ENCODE measurements around the gene WWC2. TPM values are rescaled to one million over a fixed set of nuclear protein-coding genes. Genes with fewer than 3 reads are reported as not detected.
"Not testable (repeated sequence)": the region's sequence is repeated elsewhere in the genome, so short reads cannot be mapped to it uniquely, and the experiment has no call there.

The WWC2 gene
- total RNA-seq, 1 experiment from 2014 or later, result 42.5 TPM

DNA sequence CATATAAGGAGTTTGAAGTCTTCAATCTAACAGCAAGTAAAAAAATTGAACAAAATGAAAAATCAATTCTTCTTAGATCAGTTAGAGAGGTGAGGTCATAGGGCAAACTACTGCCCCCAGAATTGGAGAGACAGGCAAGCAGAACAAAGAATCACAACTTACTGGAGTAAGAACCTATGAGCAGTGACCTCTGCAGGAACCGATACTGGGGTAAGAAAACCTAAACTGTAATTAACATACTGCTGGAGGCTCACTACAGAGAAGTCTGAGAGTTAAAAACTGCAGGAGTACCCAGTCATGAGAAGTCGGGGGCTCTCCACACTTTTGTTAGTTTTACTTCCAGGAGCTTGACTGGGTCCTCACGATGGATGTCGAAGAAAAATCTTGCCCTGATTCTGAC is 205.0 kb downstream of the WWC2 start:
- no peak for DNase-seq (ENCODE audit: low read depth in 1 of 2, low spot score in 2 of 2)
- Histone ChIP-seq H3K9me3 (replicated peaks) (no peaks in the 10 kb centered on the region), H3K27ac (no peak overlapping the region), H3K4me3 (no peak overlapping the region), H3K36me3 (peaks cover 24% of the 10 kb centered on the region), H3K4me1 (replicated peaks) (no peaks in the 10 kb centered on the region), H3K27me3 (replicated peaks) (no peaks in the 10 kb centered on the region)

DNA sequence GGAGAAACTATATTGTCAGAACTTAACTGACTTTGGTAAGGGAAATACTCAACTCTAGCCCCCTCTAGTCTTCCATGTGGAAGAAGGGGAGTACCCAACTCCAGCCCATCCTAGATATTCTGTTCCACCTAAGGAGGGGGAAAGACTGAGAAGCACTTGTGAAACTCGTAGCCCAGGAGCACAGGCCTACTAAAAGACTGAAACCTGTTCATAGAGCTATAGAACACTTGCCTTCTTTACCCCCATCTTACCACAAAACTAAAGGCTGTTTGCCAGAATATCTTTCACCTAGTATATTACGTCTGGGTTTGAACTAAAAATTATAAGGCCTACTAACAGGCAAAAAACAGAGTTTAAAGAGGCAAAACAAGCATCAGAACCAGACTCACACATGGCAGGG is 205.5 kb downstream of the WWC2 start:
- H3K27ac ChIP-seq, result no peak overlapping the region
- H3K4me3 ChIP-seq, result no peak overlapping the region
- no peak for DNase-seq (ENCODE audit: low read depth in 1 of 2, low spot score in 2 of 2)
- H3K4me1 ChIP-seq (replicated peaks), result no peaks in the 10 kb centered on the region
- H3K9me3 ChIP-seq (replicated peaks), result no peaks in the 10 kb centered on the region
- peaks cover 24% of the 10 kb centered on the region for H3K36me3 ChIP-seq
- no peaks in the 10 kb centered on the region for H3K27me3 ChIP-seq (replicated peaks)

DNA sequence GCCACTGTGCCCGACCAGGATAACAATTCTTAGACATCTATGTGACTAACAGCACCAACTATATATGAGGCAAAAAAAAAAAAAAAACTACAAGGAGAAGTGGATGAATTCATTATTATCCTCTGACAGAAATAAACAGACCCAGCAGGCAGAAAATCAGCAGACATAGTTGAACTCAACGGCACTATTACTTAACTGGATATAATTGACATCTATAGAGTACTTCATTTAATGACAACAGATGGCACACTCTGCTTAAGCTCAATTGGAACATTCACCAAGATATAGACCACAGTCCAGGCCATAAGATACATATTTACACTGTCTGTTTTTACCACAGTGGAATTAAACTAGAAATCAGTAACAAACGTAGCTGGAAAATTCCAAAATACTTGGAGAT is 207.8 kb downstream of the WWC2 start:
- Histone ChIP-seq H3K4me3 (no peak overlapping the region), H3K4me1 (replicated peaks) (no peaks in the 10 kb centered on the region), H3K27me3 (replicated peaks) (no peaks in the 10 kb centered on the region), H3K36me3 (peaks cover 20% of the 10 kb centered on the region), H3K9me3 (replicated peaks) (no peaks in the 10 kb centered on the region), H3K27ac (no peak overlapping the region)
- no peak for DNase-seq (ENCODE audit: low read depth in 1 of 2, low spot score in 2 of 2)

DNA sequence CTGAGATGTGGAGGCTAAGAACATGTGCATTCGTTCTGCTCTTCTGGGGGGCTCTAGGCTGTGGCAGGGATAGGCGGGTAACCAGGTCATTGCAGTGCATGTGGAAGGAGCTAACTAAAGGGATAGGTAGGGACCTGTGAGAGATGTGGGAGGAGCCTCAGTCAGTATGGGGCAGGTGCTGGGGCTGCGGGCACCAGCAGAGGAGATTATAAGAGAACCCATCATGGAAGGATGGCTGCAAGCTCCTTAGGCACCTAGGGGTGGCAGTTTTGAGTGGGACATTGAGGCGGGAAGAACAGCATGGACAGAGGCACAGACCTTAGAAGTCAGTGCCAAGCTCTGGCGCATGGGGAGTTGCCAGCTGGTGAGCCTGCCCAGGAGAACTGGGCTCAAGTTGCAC is 213.8 kb downstream of the WWC2 start:
- no peaks in the 10 kb centered on the region for H3K9me3 ChIP-seq (replicated peaks)
- H3K36me3 ChIP-seq, result peaks cover 48% of the 10 kb centered on the region
- H3K27me3 ChIP-seq (replicated peaks), result no peaks in the 10 kb centered on the region
- no peak for DNase-seq (ENCODE audit: low read depth in 1 of 2, low spot score in 2 of 2)
- H3K27ac ChIP-seq, result no peak overlapping the region
- H3K4me3 ChIP-seq, result no peak overlapping the region
- no peaks in the 10 kb centered on the region for H3K4me1 ChIP-seq (replicated peaks)

DNA sequence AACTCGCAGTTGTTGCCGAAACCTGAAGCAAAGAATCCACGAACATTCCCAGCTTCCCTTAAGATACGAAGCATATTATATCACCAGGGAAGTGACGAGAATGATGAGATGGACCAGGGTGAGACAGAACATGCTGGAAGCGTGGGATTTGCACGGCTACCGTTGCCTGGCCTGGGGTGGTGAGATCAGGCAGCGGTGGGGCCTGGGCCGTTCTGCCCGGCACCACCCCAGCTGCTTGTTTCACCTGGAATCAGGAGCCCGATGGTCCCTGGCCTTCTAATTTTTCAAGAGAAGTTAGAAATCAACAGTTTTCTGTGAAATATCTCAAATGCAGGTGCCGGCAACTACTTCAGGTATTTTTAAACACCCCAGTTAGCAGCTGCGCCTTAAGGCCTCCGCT is 215.3 kb downstream of the WWC2 start:
- no peaks in the 10 kb centered on the region for H3K4me1 ChIP-seq (replicated peaks)
- H3K4me3 ChIP-seq, result no peak overlapping the region
- H3K27me3 ChIP-seq (replicated peaks), result no peaks in the 10 kb centered on the region
- peaks cover 52% of the 10 kb centered on the region for H3K36me3 ChIP-seq
- H3K27ac ChIP-seq, result no peak overlapping the region
- no peak for DNase-seq (ENCODE audit: low read depth in 1 of 2, low spot score in 2 of 2)
- H3K9me3 ChIP-seq (replicated peaks), result no peaks in the 10 kb centered on the region

DNA sequence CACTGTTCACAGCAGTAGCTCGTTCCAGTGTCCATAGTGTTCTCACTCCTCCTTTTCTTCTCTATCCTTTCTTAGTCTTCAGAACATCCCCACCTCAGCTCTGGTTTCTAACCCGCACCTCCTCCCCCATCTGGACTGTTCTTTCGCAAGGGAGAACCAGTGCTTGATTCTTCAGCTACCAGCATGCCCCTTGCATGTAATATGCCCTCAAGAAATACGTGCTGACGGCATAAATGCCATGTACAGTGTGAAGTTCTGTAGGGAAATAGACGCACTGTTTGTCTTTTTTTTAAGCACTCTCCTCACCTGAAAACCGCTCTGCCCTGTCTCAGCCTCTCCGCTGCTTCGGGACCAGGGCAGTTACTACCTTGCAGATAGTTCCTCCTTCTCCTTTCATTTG is 215.7 kb downstream of the WWC2 start:
- Histone ChIP-seq H3K27me3 (replicated peaks) (no peaks in the 10 kb centered on the region), H3K4me3 (no peak overlapping the region), H3K4me1 (replicated peaks) (no peaks in the 10 kb centered on the region), H3K36me3 (peaks cover 50% of the 10 kb centered on the region), H3K27ac (no peak overlapping the region), H3K9me3 (replicated peaks) (no peaks in the 10 kb centered on the region)
- DNase-seq (ENCODE audit: low read depth in 1 of 2, low spot score in 2 of 2), result no peak

DNA sequence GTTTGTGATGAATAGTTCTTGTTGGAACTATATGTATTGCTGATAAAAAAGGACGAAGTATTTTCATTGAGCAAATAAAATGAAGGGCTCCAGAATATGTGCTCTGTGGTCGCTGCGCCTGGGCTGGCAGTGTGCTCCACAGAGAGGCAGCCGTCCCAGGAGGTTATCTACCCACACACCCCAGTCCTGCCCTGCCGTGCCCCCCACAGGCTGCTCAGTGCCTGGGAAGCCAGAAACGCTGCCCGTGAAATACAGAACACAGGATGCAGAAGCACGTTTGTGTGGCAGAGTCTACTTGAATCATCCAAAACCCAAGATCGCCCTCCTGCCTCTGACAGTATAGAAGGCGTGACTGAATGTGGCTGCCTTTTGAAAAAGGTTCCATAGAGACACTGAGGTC is 219.6 kb downstream of the WWC2 start:
- H3K36me3 ChIP-seq, result peaks cover 40% of the 10 kb centered on the region
- H3K9me3 ChIP-seq (replicated peaks), result no peaks in the 10 kb centered on the region
- no peak for DNase-seq (ENCODE audit: low read depth in 1 of 2, low spot score in 2 of 2)
- no peaks in the 10 kb centered on the region for H3K4me1 ChIP-seq (replicated peaks)
- H3K4me3 ChIP-seq, result no peak overlapping the region
- no peak overlapping the region for H3K27ac ChIP-seq
- no peaks in the 10 kb centered on the region for H3K27me3 ChIP-seq (replicated peaks)

DNA sequence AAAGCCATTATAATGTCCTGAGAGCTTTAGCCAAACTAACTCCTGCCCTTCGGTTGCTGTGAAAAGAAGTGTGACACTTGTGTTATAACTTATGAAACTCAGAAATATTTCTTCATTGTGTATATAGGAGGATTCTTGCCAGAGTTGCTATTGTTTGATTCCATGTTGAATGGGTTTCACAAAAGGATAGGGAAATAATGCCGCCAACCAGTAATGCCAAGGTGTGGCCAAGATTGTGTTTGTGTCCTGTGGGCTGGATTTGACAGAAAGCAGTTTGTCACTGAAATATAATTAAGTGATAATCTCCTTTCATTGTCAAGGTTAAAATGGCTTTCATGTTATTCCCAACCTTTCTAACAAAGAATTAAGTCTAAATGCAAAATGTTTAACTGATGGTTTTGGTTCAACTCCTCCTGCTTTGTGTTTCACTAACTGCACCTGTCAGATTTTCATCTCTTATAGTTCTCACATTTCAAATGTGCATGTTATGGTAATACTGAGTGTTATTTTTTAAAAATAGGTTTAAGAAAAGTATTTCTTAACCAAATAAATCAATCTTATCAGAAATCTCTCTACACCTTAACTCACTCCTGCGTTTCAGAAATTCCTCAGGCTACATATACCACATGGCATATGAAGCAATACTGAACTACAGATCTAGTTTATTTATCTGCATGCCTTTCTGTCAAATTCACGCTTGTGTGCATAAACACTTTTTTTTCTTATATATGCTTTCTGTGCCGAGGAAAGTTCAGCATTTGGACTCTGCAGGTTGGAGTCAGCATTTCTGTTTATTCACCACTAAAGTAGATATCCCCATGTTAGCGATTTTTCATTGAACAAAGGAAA is 221.4 kb downstream of the WWC2 start, which contains the start of gene CLDN22:
CLDN22 (minus strand) TSS at position 66 of the 849 bp plus-strand sequence; CDS start at position 8, 58 bp downstream.
- H3K27me3 ChIP-seq (replicated peaks), result no peaks in the 10 kb centered on the region
- H3K36me3 ChIP-seq, result peaks cover 22% of the 10 kb centered on the region
- no peaks in the 10 kb centered on the region; the same call in 1 of the 2 replicates for H3K9me3 ChIP-seq (replicated peaks)
- H3K27ac ChIP-seq, result no peak within 1 kb of the TSS
- DNase-seq (ENCODE audit: low read depth in 1 of 2, low spot score in 2 of 2), result no peak
- no peak within 1 kb of the TSS for H3K4me3 ChIP-seq
- H3K4me1 ChIP-seq (replicated peaks), result no peaks in the 10 kb centered on the region

DNA sequence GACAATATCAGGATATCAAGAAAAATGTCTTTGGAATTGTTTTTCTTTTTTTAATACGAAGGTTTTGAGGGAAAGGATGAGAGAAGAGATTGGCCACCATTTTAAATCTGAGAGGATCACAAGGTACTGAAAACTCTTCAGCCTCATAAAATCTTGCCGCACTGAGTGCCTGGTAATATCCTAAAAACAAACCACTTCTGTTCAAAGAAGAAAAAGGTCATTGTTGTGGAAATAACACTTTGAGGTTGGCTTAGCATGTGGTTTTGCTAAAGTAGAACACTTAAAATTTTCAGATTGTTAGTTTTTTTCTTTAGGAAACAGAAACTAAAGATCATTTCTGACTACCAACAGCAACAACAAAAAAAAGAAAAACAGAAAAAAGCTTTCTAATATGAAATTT is 222.0 kb downstream of the WWC2 start:
- DNase-seq (ENCODE audit: low read depth in 1 of 2, low spot score in 2 of 2), result no peak
- H3K36me3 ChIP-seq, result peaks cover 20% of the 10 kb centered on the region
- no peak overlapping the region for H3K4me3 ChIP-seq
- H3K27me3 ChIP-seq (replicated peaks), result no peaks in the 10 kb centered on the region
- no peak overlapping the region for H3K27ac ChIP-seq
- peaks cover 1% of the 10 kb centered on the region; the same call in 1 of the 2 replicates for H3K9me3 ChIP-seq (replicated peaks)
- H3K4me1 ChIP-seq (replicated peaks), result no peaks in the 10 kb centered on the region

DNA sequence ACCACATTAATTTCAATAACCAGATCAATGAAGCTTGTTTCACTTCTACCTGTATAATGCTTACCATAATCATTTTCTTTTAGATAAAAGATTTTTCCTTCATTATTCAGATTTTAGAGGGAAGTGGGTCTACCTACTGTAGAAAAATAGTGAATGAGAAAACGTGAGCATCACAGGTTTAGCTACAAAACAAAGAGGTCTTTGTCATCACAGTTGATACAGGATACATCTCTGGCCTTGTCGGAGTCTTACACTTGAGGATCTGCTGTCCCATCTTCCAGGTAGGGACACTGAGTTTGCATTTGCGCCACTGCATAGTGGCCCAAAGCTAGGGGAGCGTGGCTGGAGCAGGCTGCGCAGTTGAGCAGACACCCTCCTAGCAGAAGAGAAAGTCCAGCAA is 222.5 kb downstream of the WWC2 start:
- Histone ChIP-seq H3K4me1 (replicated peaks) (no peaks in the 10 kb centered on the region), H3K4me3 (no peak overlapping the region), H3K27ac (no peak overlapping the region), H3K36me3 (peaks cover 21% of the 10 kb centered on the region), H3K27me3 (replicated peaks) (no peaks in the 10 kb centered on the region), H3K9me3 (replicated peaks) (peaks cover 6% of the 10 kb centered on the region; the same call in 1 of the 2 replicates)
- DNase-seq (ENCODE audit: low read depth in 1 of 2, low spot score in 2 of 2), result no peak

DNA sequence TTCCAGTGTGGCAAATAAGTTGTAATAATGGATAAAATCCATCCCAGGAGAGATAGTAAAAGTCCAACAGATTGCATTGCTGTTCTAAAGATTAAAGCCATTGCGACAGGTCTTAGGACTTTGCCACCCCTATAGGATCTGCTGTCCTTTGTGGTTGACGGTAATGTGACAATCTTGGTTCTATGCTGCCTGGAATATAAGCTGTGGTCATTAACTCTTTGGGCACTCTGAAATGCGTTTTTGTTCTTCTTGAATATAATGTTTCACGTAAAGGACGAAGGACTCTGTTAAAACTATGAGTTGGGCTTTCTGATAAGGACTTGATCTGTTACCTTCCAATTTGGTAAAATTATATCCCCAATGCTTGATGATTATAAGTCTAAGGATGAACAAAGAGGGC is 223.3 kb downstream of the WWC2 start, which contains the start of gene CLDN24:
CLDN24 (minus strand) TSS at position 101 of the 400 bp plus-strand sequence; CDS start at position 101, 0 bp downstream.
- Histone ChIP-seq H3K4me1 (replicated peaks) (0 out of 2 replicates have a peak, but pooled peaks cover 4% of the 10 kb centered on the region), H3K27ac (no peak within 1 kb of the TSS), H3K36me3 (peaks cover 21% of the 10 kb centered on the region), H3K9me3 (replicated peaks) (peaks cover 12% of the 10 kb centered on the region; the same call in 1 of the 2 replicates), H3K27me3 (replicated peaks) (no peaks in the 10 kb centered on the region), H3K4me3 (no peak within 1 kb of the TSS)
- no peak for DNase-seq (ENCODE audit: low read depth in 1 of 2, low spot score in 2 of 2)

DNA sequence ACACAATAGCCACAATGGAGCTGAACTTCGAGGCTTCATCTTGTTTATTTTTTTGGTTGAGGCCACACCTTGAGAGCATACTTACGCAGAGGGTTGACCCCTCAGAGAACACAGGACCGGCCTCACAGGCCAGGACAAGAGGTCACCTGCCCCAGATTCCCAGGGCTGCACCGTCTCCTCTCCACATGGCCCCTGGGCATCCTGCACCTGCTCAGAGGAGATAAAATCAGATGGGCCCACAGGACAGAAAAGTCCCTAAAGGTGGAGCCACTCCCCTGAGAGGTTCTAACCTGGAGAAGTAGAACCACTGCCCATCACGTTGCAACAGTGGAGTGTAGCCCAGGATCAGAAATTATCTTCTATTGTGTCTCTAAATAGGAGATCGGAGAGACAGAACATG is 224.2 kb downstream of the WWC2 start:
- Histone ChIP-seq H3K27me3 (replicated peaks) (no peaks in the 10 kb centered on the region), H3K36me3 (peaks cover 21% of the 10 kb centered on the region), H3K9me3 (replicated peaks) (peaks cover 12% of the 10 kb centered on the region; the same call in 1 of the 2 replicates), H3K4me1 (replicated peaks) (0 out of 2 replicates have a peak, but pooled peaks cover 4% of the 10 kb centered on the region), H3K4me3 (no peak overlapping the region), H3K27ac (no peak overlapping the region)
- no peak for DNase-seq (ENCODE audit: low read depth in 1 of 2, low spot score in 2 of 2)

DNA sequence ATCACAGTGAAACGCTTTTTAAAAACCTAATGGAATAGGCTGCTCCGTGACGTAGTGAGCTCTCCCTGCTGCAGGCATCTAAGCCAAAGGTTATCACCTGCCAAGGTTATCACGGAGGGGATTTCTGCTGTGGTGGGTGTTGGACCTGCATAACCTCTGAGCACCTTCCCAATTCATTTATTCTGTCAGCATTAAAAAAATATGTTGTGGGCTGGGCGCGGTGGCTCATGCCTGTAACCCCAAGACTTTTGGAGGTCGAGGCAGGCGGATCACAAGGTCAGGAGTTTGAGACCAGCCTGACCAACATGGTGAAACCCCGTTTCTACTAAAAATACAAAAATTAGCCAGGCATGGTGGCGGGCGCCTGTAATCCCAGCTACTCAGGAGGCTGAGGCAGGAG is 225.0 kb downstream of the WWC2 start:
- not testable (repeated sequence) for H3K27ac ChIP-seq; H3K4me3 ChIP-seq; DNase-seq (ENCODE audit: low read depth in 1 of 2, low spot score in 2 of 2); H3K27me3 ChIP-seq (replicated peaks); H3K4me1 ChIP-seq (replicated peaks)
- H3K36me3 ChIP-seq, result peaks cover 15% of the 10 kb centered on the region
- H3K9me3 ChIP-seq (replicated peaks), result peaks cover 12% of the 10 kb centered on the region; the same call in 1 of the 2 replicates

DNA sequence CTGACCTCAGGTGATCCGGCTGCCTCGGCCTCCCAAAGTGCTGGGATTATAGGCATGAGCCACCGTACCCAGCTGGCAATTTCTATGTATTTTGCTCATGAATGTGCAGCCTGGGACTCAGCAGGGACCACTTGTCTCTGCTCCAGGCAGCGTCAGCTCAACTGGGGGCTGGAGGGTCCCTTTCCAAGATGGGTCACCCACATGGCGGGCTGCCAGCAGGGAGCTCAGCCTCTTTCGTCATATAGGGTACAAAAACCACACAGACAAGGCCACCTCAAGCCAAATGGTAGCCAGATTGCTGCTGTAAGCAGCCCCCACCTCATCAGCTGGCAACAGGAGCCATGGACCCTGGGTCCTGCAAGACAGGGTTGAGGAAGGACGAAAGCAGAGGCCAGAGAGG is 225.6 kb downstream of the WWC2 start:
- H3K36me3 ChIP-seq, result peaks cover 13% of the 10 kb centered on the region; the same call in 1 of the 2 replicates

More for the DNA sequence above, 225.6 kb downstream of the WWC2 start:
- H3K4me1 ChIP-seq (replicated peaks), result 0 out of 2 replicates have a peak, but pooled peaks cover 4% of the 10 kb centered on the region
- no peak overlapping the region for H3K4me3 ChIP-seq
- no peak for DNase-seq (ENCODE audit: low read depth in 1 of 2, low spot score in 2 of 2)
- H3K27ac ChIP-seq, result no peak overlapping the region
- peaks cover 12% of the 10 kb centered on the region; the same call in 1 of the 2 replicates for H3K9me3 ChIP-seq (replicated peaks)
- no peaks in the 10 kb centered on the region for H3K27me3 ChIP-seq (replicated peaks)
